HepG2 (cell line): Measurements from ENCODE around the gene COX6B1. TPM values are rescaled to one million over a fixed set of nuclear protein-coding genes. Genes with fewer than 3 reads are reported as not detected.
A peak's percentile ranks its signal among the peaks of the same experiment; 100 is the strongest.

Experiments
- ATAC-seq: fragments of 200-7000 bp; cut with Tn5 transposase; 3 replicates; pipeline ENCODE4 v1.9.1; 2020; ENCODE audit warnings: mild to moderate bottlenecking, moderate library complexity
- BruUV-seq: library from RNA; stranded (reverse); fragments of 400-500 nt; replicated peaks from 2 replicates; lab custom pipeline; 2021; lab: Mats Ljungman, UMichigan
- CTCF ChIA-PET: fragments of 300-600 bp; formaldehyde crosslinking; extraction: SDS; loops from one replicate; lab custom pipeline; 2021; ENCODE audit warnings: low total read pairs, inconsistent platforms, low intra/inter-chr PET ratio; lab: Yijun Ruan, JAX
- POLR2A ChIA-PET: fragments of 350-600 bp; sonication (Branson Sonifier 250); formaldehyde crosslinking; loops from one replicate; lab custom pipeline; 2020; ENCODE audit warnings: antibody characterized with exemption, inconsistent platforms; lab: Yijun Ruan, JAX
- DNase-seq: peaks from one replicate; pipeline ENCODE4 v3.0.0-alpha.2; 2015; ENCODE audit warnings: low spot score
- FAIRE-seq: peaks from 3 replicates; lab custom pipeline; 2011; peaks lifted over from hg19 to GRCh38; lab: Jason Lieb, UNC
- H2AFZ ChIP-seq: one replicate; pipeline ENCODE4 v1.6.1; 2011; ENCODE audit warnings: low read length, inconsistent platforms
- H3K27ac ChIP-seq: fragments of 300-600 bp; 3 replicates; pipeline ENCODE4 v1.8.0; 2011; ENCODE audit warnings: mixed run types, mild to moderate bottlenecking, mixed read lengths, low read length, inconsistent platforms; ENCODE audit not compliant: insufficient read depth; ENCODE audit errors: extremely low read length
- H3K27me3 ChIP-seq, 2 experiments: fragments of 200-600 bp in 1 of 2; 2 replicates in 1 of 2; 3 replicates in 1 of 2; pipeline versions ENCODE4 v1.6.0 to v1.8.0; 2011; ENCODE audit warnings: low read length in 2 of 2, mild to moderate bottlenecking in 2 of 2, moderate library complexity in 2 of 2, inconsistent platforms in 1 of 2; ENCODE audit not compliant: insufficient read depth in 2 of 2, control insufficient read depth in 1 of 2
- H3K36me3 ChIP-seq, 2 experiments: fragments of 200-600 bp in 1 of 2; replicated peaks in 1 of 2; 2 replicates in 1 of 2; 3 replicates in 1 of 2; pipeline versions ENCODE4 v1.5.1 to v1.8.0; 2011; ENCODE audit warnings: low read length in 2 of 2, inconsistent platforms in 1 of 2; ENCODE audit not compliant: insufficient read depth in 2 of 2, control insufficient read depth in 1 of 2
- H3K4me1 ChIP-seq: 2 replicates; pipeline ENCODE4 v1.5.1; 2012; ENCODE audit warnings: low read length, inconsistent platforms; ENCODE audit not compliant: insufficient read depth
- H3K4me2 ChIP-seq: 2 replicates; pipeline ENCODE4 v1.6.0; 2011; ENCODE audit warnings: low read depth, low read length, inconsistent platforms
- H3K4me3 ChIP-seq, 3 experiments: fragments of 200-600 bp in 1 of 3; sonication (generic), shearing (Covaris generic) in 1 of 3; replicated peaks in 1 of 3; 2 replicates each; pipeline ENCODE4 v1.5.1; 2011 to 2016; ENCODE audit warnings: low read length in 3 of 3, inconsistent platforms in 2 of 3, low read depth in 2 of 3, mild to moderate bottlenecking in 2 of 3, control low read depth in 1 of 3, mixed read lengths in 1 of 3; ENCODE audit not compliant: insufficient read depth in 1 of 3
- H3K79me2 ChIP-seq: one replicate; pipeline ENCODE4 v1.6.1; 2011; ENCODE audit warnings: low read length, inconsistent platforms; ENCODE audit not compliant: insufficient read depth
- H3K9ac ChIP-seq: 2 replicates; pipeline ENCODE4 v1.6.0; 2011; ENCODE audit warnings: mild to moderate bottlenecking, low read depth, low read length, inconsistent platforms; ENCODE audit not compliant: insufficient read depth
- H3K9me3 ChIP-seq: 2 replicates; pipeline ENCODE4 v1.5.1; 2012; ENCODE audit warnings: mild to moderate bottlenecking, low read length
- H4K20me1 ChIP-seq: 2 replicates; pipeline ENCODE4 v1.6.0; 2011; ENCODE audit warnings: inconsistent platforms, mild to moderate bottlenecking, low read length, moderate library complexity; ENCODE audit not compliant: insufficient read depth
- AFF4 ChIP-seq: sonication (generic); formaldehyde crosslinking; IDR thresholded peaks from 2 replicates; pipeline ENCODE4 v1.4.0; 2020; ENCODE audit warnings: missing genetic modification reagents
- AGO2 ChIP-seq: fragments of 200-400 bp; formaldehyde crosslinking; optimal IDR thresholded peaks from 2 replicates; pipeline ENCODE3; 2017; ENCODE audit warnings: mild to moderate bottlenecking, low read depth, low read length, moderate library complexity
- ATAD3A ChIP-seq: sonication (generic); formaldehyde crosslinking; IDR thresholded peaks from 2 replicates; pipeline ENCODE4 v1.4.0; 2020; ENCODE audit warnings: missing genetic modification reagents
- JDP2 ChIP-seq: sonication (generic); formaldehyde crosslinking; IDR thresholded peaks from 2 replicates; pipeline ENCODE4 v1.8.1; 2022; ENCODE audit warnings: missing genetic modification reagents, borderline replicate concordance
- U2AF1 ChIP-seq: fragments of 200-400 bp; formaldehyde crosslinking; optimal IDR thresholded peaks from 2 replicates; pipeline ENCODE3; 2017; ENCODE audit warnings: mild to moderate bottlenecking, low read depth, low read length
- ZNF12 ChIP-seq: sonication (generic); formaldehyde crosslinking; IDR thresholded peaks from 2 replicates; pipeline ENCODE4 v1.5.0; 2020; ENCODE audit warnings: missing genetic modification reagents
- ZNF768 ChIP-seq: sonication (generic); formaldehyde crosslinking; IDR thresholded peaks from 2 replicates; pipeline ENCODE4 v1.4.0; 2020; ENCODE audit warnings: missing genetic modification reagents
- WGBS: methylation state at CpG from one replicate; pipeline ENCODE4 v1.1.6; 2017; ENCODE audit warnings: low lambda C conversion rate; 5-methylcytosine and 5-hydroxymethylcytosine counted together
- in situ Hi-C: cut with HindIII; loops from 2 replicates; pipeline ENCODE4 v1.10.0; 2017; ENCODE audit warnings: low pct_unique_long_range_greater_than_20kb; ENCODE audit not compliant: extremely low pct_ligation_motif_present
- intact Hi-C: fragments of 100-400 bp; cut with micrococcal nuclease; formaldehyde crosslinking; loops from one replicate; pipeline ENCODE4 v1.10.0; 2022; ENCODE audit not compliant: unreplicated experiment
- polyA plus RNA-seq, 8 experiments: library from polyadenylated mRNA; depleted of rRNA in 3 of 8; stranded (reverse) in 7 of 8; unstranded in 1 of 8; fragments of >200 nt; fragmentation: Illumina TruSeq in 4 of 8; extraction: Trizol in 4 of 8; gene quantifications; 2 replicates each; pipeline versions ENCODE4 v1.2.1 to v1.2.3, GENCODE V29; 2011 to 2016; ENCODE audit warnings: low read depth in 4 of 8, missing spikeins in 1 of 8, mixed read lengths in 1 of 8; ENCODE audit not compliant: insufficient read depth in 1 of 8
- total RNA-seq, 5 experiments: library from RNA; depleted of rRNA; stranded (reverse); fragments of >200 nt; fragmentation: Illumina TruSeq; extraction: Trizol; gene quantifications; 2 replicates each; pipeline ENCODE4 v1.2.3, GENCODE V29; 2016; ENCODE audit warnings: low read depth in 1 of 5

Gene COX6B1
- total and polyA plus RNA-seq, 2 of the 13 experiments (the other 11 are each of a cell fraction or from before 2014, with no cell fraction given) = 481 to 487 TPM

DNA sequence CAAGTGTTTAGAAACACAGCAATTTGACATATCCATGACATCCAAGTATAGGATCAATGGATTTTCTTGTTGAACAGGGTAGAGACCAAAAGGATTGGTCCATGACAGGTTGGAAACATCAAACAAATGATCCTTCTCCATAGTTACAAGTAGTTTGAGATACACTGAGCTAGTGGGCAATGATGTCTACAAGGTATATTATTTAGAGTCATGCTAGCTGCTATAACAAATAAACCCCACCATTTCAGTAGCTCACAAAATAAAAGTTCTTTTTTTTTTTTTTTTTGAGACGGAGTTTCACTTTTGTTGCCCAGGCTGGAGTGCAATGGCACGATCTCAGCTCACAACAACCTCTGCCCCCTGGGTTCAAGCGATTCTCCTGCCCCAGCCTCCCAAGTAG lies 40.5 kb upstream of the COX6B1 start:
- in situ Hi-C loops = no loop called here

More for the DNA sequence above, 40.5 kb upstream of the COX6B1 start:
- Histone ChIP-seq H3K36me3 (no peaks in the 10 kb centered on the region), H3K27ac (no peak overlapping the region), H3K4me3 (no peak overlapping the region), H3K27me3 (peaks cover 0 to 7% of the 10 kb centered on the region in 2 experiments; a peak in 1 of 5 replicates), H3K9me3 (peaks cover 23% of the 10 kb centered on the region), H4K20me1 (no peaks in the 10 kb centered on the region), H3K4me2 (no peak overlapping the region), H3K9ac (no peak overlapping the region), H3K79me2 (no peaks in the 10 kb centered on the region), H2AFZ (no peak overlapping the region), H3K4me1 (peaks cover 27% of the 10 kb centered on the region)
- POLR2A ChIA-PET = no interaction called here
- 30% methylated on average over 3 of the region's 3 CpGs for WGBS
- CTCF ChIA-PET = no interaction called here
- intact Hi-C loops = no loop called here
- no peak for TF ChIP-seq AGO2
- no peak for TF ChIP-seq U2AF1
- no peak for TF ChIP-seq AFF4 (CRISPR knock-in tag)
- no peak for TF ChIP-seq JDP2 (CRISPR knock-in tag)
- TF ChIP-seq ZNF768 (CRISPR knock-in tag) = no peak
- peak; percentile 97 for TF ChIP-seq ZNF12
- no peak for TF ChIP-seq ATAD3A (CRISPR knock-in tag)
- FAIRE-seq (no peak), ATAC-seq (no peak), DNase-seq (no peak)
- no TSS peak for BruUV-seq
